ENCODE data around the gene OGFRL1.

The OGFRL1 gene

GRCh38 chr6:71250099-71250602 lies 38.5 kb upstream of the OGFRL1 start:
- no peak for DNase-seq (ENCODE audit: low read depth)
- H3K4me3 ChIP-seq (ENCODE audit: low read depth, low read length) = no peak overlapping the region
- no peak for TF ChIP-seq CTCF (IDR thresholded peaks at IDR 0.05; ENCODE audit: control insufficient read depth, extremely low read depth, insufficient read depth)

- no peak overlapping the region for H3K4me3 ChIP-seq (ENCODE audit: low read depth, low read length)
- TF ChIP-seq CTCF (IDR thresholded peaks at IDR 0.05; ENCODE audit: control insufficient read depth, extremely low read depth, insufficient read depth) = no peak
- no peak for DNase-seq (ENCODE audit: low read depth)
These were observed 36.2 kb upstream of the OGFRL1 start for GRCh38 chr6:71252410-71252809.

- H3K4me3 ChIP-seq (ENCODE audit: low read depth, low read length) = no peak overlapping the region
- TF ChIP-seq CTCF (IDR thresholded peaks at IDR 0.05; ENCODE audit: control insufficient read depth, extremely low read depth, insufficient read depth) = no peak
- no peak for DNase-seq (ENCODE audit: low read depth)
These were observed 35.7 kb upstream of the OGFRL1 start for GRCh38 chr6:71252960-71253359.

GRCh38 chr6:71254323-71254722 lies 34.3 kb upstream of the OGFRL1 start:
- DNase-seq (ENCODE audit: low read depth) = no peak
- no peak overlapping the region for H3K4me3 ChIP-seq (ENCODE audit: low read depth, low read length)
- TF ChIP-seq CTCF (IDR thresholded peaks at IDR 0.05; ENCODE audit: control insufficient read depth, extremely low read depth, insufficient read depth) = no peak

GRCh38 chr6:71258078-71258866 lies 30.3 kb upstream of the OGFRL1 start:
- TF ChIP-seq CTCF (IDR thresholded peaks at IDR 0.05; ENCODE audit: control insufficient read depth, extremely low read depth, insufficient read depth) = no peak
- DNase-seq (ENCODE audit: low read depth) = no peak
- H3K4me3 ChIP-seq (ENCODE audit: low read depth, low read length) = no peak overlapping the region

- H3K4me3 ChIP-seq (ENCODE audit: low read depth, low read length) = no peak overlapping the region
- DNase-seq (ENCODE audit: low read depth) = no peak
- TF ChIP-seq CTCF (IDR thresholded peaks at IDR 0.05; ENCODE audit: control insufficient read depth, extremely low read depth, insufficient read depth) = no peak
These were observed 28.6 kb upstream of the OGFRL1 start for GRCh38 chr6:71259888-71260604.
